Activated naive CD4-positive, alpha-beta T cell treated with anti-CD3 and anti-CD28 coated beads, Interleukin-2, amount 50 U/mL, for 16 hours (primary cell): Measurements from ENCODE around the gene WLS.

Experiments used
- DNase-seq: peaks from one replicate; pipeline ENCODE4 v3.0.0-alpha.2; 2020

The WLS gene

DNA sequence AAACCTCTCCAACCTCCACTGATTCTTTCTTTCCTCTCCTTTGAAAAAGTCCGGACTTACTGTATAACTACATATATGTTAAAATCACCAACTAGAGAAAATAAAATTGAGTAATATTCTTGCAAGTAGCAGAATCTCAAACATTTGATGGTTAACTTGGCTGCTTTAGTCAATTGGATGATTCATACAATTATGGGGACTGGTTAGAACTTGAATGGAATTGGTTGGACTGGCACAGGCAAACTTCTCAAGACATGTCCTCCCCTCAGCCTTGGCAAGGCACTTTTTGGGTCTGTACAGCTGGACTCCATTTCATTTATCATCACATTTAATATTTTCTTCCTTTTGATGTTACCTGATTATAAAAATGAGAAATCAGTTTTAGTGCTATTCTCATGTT lies 6.5 kb downstream of the WLS start:
- no peak for DNase-seq

- no peak for DNase-seq
Observed at GRCh38 chr1:68223687-68224086, 8.6 kb downstream of the WLS start.

DNA sequence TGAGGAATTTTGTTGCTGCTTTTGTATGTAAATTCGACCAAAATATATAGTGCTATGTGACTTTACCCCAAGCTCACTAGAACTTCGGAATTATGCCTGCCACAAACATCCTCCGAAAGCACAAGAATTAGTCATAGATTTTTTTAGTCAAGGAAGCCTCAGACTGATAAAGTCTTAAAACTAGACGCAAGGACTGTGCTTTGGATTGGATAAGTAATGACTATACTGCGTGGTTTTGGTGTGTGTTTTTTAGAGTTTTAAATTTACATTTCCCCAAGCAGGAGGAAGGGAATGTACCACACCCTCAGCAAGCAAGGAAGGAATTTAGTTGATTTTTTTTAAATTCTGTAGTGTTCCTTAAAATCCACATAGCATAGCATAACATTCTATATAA lies 10.3 kb downstream of the WLS start:
- no peak for DNase-seq

- DNase-seq = no peak
Observed at GRCh38 chr1:68221001-68221979, 11.0 kb downstream of the WLS start.

- DNase-seq = no peak
Observed at GRCh38 chr1:68220420-68220819, 11.9 kb downstream of the WLS start.

DNA sequence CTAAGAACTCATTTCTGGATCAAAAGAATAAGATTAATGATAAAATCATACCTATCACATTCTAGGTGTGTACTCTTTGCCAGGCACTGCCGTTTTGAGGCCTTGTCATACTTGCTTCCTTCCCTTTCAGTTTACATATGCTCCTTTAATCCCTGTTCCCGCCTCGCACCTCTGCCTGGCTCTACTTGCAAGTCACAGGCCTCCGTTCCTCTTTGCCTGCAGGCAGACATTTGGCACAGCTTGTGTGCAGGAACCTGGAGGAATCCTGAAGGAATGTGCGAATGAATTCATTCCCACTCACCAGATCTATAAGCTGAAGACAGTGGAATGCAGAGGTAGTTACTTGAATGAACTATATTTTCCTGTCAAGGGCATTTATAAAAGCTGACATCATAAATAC lies 13.8 kb downstream of the WLS start:
- no peak for DNase-seq

DNA sequence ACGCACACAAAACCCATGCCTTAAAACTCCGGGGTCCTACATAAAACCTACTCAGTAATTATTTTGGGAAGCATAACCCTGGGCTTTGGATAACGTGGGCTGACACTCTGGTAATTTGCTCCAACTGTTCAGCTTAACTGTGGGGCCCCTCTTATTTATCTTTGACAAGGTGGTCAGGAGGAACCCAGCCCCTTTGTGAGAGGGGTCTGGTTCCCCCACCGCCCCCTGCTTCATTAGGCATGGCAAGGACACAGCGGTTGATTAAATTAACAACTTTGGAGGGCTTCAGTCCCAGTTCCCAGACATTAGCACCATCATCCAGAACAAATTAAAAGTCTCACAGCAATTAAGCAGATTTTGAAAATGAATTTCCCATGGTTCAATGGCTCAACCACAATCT lies 14.7 kb downstream of the WLS start:
- DNase-seq = no peak

DNA sequence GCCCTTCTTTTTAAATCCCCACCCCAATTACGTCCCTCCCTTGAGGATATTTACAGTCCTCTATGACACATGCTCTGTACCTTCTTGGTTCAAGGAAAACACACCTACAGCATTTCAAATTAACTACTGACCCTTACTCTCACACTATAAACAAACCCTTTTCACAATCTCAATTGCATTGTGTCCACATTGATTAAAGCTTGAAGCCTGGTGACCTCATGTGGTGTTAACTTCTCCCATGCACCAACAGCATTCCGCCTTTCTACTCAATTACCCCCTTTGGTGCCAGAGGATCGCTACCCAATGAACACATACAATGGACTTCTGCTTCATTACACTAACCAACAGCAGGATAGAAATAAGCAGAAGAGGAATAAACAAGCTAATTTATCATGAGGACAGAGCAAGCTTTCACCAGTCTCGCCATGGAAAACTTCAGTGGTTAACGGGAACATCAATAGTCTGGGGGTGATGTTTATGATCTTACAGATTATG lies 15.2 kb downstream of the WLS start:
- no peak for DNase-seq

GRCh38 chr1:68216089-68216772 lies 16.1 kb downstream of the WLS start:
- no peak for DNase-seq

DNA sequence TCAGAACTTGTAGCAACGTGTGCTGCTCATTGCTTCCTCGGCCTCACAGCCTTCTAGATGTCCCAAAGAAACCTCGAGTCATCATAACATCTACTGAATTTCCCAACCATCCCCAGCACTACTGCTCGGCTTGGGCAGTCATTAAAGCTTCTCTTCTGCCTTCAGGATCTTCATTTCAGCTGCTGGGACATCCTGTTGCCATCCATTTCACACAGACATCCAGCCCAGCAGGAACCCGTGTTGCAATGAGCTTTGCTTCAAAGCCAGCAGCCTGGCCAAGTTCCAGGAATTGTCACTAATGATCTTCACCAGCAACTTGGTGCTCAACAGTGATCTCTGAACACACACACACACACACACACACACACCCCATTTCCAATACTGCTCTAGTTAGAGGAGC lies 18.5 kb downstream of the WLS start:
- DNase-seq = no peak

DNA sequence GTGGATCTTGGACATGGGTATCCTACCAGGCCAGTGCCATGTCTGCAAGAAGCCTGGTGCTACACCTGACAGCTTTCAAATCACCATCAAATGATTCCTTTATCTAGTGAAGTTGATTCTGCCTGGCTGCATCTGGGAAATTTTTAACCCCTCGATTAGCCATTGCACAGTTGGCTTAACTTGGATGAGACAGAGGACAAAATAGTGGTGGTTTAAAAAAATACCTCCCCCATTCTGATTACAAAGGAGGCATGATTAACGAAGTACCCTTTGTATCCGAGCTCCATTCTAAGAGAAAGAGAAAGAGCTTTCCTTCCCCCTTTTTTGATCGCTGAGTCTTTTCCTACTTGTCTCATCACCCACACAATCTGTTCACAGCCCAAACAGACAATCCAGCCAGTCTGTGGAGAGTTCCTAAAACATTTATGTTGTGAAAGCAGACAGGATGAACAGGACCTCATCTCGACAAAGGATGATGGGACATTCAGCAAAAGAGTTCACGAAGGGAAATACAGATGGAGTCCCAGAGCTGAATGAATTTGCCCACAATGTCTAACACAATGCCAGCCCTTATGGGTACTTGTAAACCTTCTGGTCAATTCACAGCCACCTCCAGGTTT lies 20.5 kb downstream of the WLS start:
- no peak for DNase-seq

DNA sequence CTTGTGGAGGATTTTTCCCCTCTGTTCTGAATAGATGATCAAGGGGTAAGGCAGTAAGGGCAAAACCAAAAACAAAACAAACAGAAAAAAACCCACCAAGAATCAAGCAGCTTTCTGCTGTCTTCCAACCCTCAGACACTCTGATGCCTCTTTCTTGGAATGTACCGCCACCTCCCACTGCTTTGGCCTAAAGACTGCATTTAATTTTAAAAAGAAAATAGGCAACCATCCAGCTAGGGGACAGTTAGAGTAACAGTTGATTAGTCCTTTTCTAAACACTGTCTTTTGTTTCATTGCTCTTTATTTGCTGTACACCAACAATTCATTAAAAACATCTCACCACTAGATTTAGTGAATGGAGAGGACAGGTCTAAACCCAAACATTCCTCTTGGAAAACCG lies 21.5 kb downstream of the WLS start:
- DNase-seq = no peak

- DNase-seq = no peak
Observed at GRCh38 chr1:68210027-68210426, 22.3 kb downstream of the WLS start.

DNA sequence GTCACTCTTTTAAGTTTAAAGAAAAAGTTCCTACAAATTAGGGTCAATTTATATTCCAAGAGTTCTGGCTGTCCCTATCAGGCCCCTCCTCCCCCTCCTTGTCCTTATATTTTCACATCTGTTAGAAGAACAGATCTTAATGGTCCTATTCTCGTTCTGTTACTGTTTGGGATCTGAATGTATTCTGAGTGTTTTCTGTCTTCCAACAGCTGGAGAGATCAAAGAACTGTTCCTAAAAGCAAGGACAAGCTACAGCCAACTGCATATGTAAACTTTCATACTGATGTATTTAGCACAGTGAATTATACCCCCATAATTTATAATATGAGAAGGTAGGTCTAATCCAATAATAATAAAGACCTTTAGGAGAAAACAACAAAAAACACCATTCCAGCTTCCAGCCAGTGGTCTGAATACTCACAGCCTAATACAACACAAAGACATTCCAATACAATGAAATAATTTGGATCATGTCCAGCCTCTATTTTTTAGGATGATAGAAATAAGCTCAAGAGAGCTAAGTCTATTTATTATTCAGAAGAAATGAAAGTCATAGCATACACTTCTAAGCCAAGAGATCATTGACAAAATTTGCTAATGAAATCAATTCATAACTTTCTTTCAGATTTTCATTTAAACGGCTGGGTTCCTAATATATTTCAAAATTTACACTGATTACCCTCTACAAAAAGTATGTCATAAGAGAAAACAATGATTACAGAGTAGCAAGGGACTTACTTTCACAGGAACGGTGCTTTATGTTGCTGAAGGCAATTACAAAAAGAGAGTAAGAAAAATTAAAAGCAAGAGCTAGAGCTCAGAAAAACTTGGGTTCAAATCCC lies 25.3 kb downstream of the WLS start:
- DNase-seq = no peak

DNA sequence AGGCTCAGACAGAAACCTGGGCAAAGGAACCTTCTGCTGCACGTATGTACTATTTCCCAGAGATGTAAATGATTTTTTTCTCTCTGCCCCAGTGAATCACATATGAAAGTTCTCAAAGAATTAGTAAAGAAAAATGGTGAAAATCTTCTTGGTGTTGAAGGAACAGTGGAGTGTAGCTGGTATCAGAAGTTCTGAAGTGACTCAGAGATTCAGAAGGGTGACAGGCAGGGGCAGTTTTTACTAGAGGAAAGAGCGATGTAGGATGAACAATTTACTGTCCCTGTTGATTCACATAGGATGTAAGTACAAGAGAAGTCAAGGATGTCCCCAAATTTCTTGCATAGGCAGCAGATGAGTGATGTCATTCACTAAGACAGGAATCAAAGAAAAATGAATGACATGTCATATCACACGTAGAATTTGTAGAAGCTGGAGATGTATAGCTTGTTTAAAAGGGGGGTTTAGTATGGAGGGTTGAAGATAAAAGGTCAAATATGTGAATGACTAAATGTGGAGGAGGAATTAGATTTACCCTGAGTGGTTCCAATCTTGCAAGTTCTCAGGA lies 26.4 kb downstream of the WLS start:
- DNase-seq = no peak

DNA sequence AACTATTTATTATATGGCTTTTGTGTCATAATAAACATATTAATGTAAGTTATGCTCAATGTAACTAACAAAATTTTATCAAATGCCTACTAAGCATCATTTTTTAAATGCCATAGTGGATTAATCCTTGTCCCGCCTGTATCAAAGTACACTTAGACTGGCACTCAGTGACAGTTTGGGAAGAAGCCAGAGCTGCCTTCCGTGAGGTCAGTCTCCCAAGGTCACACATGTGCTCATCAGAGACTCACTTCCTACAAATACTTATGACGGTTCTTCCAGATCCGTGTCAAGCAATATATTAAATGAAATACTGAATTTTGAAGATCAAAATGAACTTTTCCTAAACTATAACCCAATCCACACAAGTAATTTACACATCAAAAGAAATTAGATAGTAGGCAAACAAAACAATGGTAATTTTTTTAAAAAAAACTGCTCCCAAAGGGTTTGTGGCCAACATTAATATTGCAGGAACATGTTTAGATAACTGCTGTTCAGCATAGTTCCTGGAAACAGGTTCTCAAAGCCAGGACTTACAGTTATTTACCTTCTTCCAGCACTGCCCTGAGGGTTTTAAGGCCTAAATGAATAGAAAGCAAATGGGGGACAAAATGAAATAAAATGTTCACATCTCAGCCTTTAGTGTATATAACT lies 27.2 kb downstream of the WLS start:
- no peak for DNase-seq

- no peak for DNase-seq
Observed at GRCh38 chr1:68202239-68202832, 30.0 kb downstream of the WLS start.

DNA sequence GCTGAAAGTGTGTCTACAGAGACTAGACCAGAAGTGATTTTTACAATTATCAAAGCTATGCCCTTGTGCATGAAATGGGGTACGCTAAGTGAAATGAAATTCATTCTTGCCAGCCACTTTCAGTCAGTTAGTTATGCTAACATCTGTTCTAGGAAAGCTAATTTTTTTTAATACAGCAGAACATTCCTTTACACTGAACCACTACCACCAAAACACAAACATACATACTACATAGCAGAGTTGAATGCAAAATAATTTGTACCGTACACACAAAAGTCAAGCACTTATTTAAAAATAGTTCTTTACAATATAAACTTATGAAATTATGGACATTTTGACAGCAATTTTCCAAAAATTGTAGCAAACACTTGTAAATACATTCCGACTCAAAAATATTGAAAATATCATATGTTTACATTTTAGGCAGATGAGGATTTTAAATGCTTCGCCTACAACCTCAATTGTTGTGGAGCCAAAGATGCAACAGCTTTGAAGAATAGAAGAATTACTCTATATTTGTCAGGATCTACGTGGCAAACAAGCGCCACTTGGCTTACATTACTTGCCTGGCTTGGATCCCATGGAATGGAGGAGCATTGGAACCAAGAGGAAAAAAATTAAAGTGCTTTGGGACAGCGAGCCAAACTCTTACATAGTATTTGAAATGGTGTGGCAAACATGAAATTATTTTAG lies 30.6 kb downstream of the WLS start:
- no peak for DNase-seq

- no peak for DNase-seq
Observed at GRCh38 chr1:68199603-68200002, 32.7 kb downstream of the WLS start.

GRCh38 chr1:68198752-68199151 lies 33.6 kb downstream of the WLS start:
- no peak for DNase-seq

GRCh38 chr1:68197891-68198290 lies 34.4 kb downstream of the WLS start:
- no peak for DNase-seq
